Activated CD4-positive, alpha-beta T cell treated with anti-CD3 and anti-CD28 coated beads, Interleukin-2, amount 50 U/mL, for 24 hours (primary cell): ENCODE measurements around the gene DYNC1LI2.

Source experiments
- DNase-seq, 2 donors: peaks; one replicate each; pipeline ENCODE4 v3.0.0-alpha.2; 2020; ENCODE audit warnings: low read depth in 1 of 2, low spot score in 1 of 2

The DYNC1LI2 gene

DNA sequence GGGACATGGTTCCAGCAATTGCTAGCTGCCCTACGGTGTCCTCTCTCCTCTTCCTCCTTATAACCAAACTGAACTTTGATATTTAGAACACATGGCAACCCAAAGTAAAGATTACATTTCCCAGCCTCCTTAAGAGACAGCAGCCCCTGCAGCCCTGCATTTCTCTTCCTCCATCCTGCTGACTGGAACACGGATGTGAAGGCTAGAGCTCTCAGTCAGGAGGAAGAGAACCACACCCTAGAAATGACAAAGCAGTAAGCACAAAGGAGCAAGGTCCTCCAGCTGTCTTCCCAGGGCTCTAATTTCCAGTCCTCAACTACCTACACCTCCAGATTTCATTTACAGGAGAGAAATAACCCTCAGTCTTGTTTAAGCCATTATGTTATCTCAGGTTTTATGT lies 10.9 kb downstream of the DYNC1LI2 start:
- no peak for DNase-seq

DNA sequence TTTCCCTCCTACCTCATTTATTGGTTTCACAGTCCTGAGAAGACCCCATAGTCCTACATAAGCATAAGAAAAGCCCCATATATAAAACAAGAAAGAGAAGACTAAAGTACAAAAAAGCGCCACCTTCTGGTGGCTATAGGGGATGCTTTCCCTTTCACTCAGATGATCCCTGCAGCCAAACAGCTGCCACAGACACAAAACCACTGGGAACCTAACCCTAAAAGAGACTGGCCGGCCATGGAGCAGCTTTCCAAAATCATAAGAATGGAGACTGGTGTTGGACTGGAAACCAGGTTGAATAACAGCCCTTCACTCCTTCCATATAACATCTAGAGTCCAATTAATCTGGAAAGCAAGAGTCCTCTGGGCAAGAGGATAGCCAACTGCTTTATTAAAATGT lies 11.4 kb downstream of the DYNC1LI2 start:
- no peak for DNase-seq

DNA sequence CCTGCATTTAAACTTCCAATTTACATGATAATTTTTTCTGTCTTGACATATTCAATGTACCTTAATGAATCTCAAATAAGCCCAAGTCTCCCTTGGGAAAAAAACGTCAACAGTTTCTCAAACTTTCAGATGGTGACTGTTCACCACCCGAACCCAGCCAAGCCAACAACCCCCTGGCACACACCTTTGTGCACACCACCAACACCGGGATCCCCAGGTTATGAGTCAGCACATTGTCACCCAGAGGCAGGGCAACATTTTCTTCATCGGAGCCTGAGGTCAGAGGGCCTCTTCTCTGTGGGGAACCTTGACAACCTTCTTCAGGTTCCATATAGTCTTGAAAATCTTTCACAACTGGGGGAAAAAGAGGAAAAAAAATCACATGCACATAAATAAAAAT lies 15.5 kb downstream of the DYNC1LI2 start:
- no peak for DNase-seq

DNA sequence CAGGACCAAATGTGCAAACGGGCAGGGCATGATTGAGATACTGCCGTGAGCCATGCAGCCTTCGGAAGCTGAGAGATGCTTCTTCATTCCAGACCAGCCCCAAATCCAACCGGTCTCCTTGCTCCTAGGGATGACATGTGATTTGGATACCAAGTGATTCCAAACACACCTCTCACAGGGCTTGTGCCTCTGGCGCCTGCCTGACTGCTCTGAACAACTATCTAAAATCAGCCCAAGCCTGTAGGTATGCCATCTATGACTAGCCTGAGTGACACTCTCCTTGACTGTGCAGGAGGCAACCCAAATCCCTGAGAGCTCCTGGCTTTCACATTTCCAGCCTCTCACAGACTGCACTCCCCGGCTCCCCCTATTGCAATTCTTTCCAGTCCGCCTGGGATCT lies 20.3 kb downstream of the DYNC1LI2 start:
- DNase-seq = no peak

DNA sequence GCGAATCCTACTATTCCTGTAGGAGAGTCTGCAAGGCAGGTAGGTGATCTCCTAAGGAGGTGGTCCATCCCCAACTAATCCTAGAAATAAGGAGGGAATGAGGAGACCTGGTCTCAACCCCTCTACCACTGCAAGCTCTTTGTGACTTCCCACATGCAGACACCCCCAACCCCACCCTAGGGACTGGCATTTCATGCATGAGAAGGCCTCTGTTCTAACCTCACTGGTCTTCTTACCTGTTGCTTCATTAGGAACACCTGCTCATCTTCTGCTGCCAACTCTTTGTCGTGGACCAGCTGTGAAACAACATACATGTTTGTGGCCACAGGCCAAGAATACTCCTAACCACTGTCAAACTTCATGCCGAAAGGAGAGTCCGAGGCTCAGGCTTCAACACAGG lies 22.6 kb downstream of the DYNC1LI2 start:
- no peak for DNase-seq

DNA sequence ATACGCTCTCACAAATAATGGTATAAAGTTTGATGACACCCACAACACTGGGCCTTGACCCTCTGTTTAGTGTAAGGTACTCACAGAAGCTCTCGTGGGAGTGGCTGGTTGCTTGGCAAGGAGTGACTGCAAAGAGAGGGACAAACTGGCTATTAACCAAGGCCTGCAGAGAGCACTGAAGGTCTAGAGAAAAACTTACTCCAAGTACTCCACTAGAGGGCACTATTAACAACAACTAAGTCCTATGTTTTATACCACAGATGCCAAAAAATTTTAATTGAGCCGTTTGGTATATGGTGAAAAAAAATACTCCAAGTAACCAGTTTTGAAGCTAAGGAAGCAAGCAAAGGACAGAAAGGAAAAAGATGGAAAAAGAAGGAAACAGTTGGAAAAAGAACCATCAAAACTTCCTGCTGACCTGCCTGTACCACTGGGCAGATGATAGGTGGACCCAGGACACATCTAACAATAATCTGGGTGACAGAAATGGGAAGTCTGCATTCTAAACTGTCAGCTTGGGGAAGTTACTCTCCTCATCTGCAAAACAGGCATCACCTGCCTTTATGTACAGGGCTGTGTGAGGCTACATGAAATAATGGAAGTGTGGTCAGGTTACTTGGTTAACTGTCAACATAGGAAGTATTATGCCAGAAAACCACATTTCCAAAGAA lies 23.2 kb downstream of the DYNC1LI2 start:
- no peak for DNase-seq

DNA sequence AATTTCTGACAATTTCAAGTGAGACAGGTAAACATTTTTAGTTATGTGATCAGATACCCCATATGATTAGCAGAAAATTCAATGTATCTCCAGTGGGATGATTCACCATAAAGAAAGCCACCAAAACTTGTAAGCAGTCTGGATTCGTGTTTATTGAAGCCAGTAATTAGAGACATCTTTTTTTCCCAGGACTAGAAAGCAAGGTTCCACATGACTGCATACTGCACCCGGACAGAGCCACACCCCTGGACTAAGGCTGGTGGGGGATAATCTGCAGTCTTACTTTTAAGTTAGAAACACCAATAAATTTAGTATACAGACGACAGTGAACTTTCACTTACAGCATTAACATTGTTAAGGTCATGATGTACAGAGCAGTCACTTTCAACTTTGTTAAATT lies 30.6 kb downstream of the DYNC1LI2 start:
- no peak for DNase-seq

DNA sequence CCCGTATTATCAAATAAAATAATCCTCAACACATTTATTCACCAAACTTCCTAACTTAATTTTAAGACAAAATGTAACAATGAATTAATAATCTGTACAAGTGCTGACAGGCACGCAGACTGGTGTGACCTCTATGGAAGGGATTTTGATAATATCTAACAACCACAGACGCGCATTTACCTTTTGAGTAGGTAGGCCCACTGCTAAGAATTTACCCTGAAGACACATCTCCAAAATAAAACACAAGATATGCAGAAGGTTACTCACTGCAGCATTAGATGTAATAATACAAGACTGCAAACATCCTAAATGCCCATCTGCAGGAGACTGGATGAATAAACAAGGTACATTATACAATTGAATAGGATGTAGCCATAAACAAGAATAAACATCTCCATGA lies 32.2 kb downstream of the DYNC1LI2 start:
- no peak for DNase-seq

DNA sequence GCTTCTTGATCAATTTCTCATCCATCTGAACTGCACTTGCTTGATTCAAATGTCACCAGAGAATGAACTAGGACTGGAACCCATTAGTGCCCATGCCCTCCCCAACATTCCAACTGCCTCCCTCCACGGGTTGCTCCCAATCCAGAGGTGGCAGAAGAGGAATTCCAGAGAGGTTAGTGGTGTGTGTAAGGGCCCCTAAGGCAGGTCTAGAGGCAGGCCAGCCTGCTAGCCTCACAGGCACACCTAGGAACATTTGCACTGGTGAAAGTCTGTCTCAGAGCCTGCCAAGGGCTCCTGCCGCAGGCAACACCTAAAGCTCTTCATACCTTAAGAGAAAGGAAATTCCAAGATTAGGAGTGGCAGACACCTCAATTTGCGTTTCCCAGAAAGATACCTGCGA lies 33.6 kb downstream of the DYNC1LI2 start:
- no peak for DNase-seq

DNA sequence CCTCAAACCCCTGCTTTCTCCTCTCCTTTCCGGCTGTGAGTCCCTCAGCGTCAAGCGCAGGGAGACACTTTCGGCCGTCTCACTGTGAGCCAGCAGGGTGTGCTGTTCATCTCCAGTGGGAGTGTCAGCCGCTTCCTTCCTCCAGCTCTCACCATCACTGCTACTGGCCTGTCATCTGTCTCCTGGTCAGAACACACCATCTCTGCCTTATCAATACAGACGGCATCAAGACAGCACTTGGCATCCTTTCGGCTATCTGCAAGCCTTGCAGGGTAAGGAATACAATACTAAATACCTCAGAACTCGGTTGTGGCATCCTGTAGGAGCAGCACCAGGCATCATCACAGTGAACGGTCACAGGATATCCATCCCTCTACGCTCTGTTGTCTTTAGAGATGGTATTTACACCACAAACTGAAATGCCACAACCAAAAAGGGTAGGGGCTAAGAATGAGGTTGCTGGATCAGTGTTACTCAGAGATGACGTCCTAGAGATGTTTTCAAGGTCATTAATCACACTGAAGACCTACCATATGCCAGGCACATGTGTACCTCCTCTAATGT lies 34.2 kb downstream of the DYNC1LI2 start:
- DNase-seq = no peak

DNA sequence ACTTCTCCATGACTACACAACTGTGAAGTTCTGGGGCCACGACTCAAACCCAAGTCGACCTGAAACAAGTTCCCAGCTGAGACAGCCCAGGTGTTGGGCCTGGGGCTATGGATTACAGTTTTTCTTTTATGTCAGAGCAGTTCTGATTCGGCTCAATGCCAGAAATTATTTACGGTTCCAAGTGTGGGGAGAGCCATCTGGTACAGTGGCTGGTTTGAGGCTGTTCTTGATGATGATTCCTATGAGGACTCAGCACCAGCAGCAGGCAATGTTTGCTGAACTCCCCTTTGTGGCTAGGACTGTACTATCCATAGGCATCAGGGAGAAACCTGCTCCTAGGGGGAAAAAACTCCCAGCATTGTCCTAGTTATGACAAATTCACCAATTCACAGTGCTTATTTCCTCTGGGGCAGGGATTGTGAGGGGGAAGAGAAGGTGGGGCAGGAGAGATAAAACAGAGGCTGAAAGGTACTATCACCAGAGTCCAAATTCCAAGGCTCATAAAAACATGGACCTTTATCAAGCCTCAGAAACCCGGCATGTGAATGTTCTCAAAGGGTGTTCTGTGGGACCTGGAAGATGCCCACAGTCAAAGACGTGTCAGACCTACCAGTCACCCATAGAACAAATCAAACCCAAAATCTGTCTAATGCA lies 36.6 kb downstream of the DYNC1LI2 start:
- no peak for DNase-seq

DNA sequence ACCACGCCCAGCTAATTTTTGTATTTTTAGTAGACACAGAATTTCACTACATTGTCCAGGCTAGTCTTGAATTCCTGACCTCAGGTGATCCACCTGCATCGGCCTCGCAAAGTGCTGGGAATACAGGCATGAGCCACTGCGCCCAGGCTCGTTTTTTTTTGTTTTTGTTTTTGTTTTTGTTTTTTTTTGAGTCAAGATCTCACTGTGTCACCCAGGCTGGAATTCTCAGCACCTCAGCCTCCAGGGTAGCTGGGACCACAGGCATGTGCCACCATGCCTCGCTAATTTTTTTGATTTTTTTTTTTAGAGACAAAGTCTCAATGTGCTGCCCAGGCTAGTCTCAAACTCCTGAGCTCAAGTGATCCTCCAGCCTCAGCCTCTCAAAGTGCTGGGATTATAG lies 37.3 kb downstream of the DYNC1LI2 start:
- DNase-seq = no peak

DNA sequence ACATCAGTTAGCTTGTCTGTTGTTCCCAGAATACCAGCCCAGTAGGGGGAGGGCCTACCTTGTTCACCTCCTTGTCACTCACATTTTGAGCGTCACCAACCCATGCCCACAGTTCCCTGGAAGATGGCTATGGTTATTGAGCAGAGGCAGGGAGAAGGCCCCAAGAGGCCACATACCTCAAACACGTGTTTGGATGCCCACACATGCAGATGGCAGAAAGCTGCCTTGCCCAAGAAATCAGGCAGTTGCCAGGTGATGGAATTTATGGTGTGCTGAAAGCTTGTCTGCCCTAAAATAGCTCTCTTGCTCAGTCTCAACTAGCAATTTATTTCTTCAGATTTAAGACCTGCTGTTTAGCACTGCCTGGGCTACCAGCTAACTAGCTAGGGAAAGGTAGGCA lies 38.3 kb downstream of the DYNC1LI2 start:
- no peak for DNase-seq

DNA sequence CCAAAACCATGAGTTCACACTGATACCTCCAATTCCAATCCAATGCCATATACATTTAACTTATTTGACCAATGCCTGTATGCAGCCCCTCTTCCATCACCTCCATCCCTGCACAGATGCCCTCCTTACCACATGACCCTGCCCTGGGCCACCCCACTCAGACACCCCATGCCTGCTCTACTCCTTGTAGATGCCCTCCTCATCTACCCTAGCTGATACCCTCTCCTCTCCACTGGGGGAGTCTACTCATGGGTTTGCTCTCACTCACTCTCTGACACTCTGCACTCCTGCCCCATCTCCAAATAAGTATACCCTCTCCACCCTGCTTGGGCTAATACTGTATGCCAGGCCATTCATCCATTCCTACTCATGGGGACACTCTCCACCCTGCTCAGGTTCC lies 38.9 kb downstream of the DYNC1LI2 start:
- no peak for DNase-seq

DNA sequence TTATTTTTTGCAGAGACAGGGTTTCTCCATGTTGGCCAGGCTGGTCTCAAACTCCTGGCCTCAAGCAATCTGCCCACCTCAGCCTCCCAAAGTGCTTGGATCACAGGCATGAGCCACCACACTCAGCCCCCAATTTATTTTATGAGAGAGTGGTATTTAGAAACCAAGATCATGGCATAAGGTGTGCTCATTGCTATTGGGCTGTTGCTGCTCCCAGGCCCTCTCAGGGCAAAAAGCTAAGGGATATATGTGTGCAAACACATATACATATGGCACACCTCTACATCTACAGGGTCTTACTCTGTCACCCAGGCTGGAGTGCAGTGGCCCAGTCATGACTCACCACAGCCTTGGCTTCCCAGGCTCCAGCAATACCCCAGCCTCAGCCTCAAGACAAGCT lies 39.8 kb downstream of the DYNC1LI2 start:
- DNase-seq = no peak

DNA sequence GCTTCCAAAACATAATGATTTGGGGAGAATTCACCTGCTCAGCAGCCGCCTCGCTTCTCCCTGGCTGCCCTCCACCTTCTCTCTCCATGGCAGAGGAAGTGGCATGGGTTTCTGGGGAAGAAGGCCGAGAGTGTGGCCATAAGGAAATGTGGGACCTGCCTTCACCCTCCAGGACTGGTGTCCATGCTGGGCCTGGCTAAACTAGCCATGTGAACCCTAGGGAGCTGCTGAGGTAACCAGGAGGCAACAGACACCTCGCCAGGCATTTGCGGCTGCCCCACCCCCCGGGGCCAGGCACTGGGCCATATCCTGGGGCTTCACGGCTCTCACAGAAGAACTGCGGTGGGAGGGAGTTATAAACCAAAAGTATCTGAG lies 44.9 kb downstream of the DYNC1LI2 start:
- DNase-seq = no peak

DNA sequence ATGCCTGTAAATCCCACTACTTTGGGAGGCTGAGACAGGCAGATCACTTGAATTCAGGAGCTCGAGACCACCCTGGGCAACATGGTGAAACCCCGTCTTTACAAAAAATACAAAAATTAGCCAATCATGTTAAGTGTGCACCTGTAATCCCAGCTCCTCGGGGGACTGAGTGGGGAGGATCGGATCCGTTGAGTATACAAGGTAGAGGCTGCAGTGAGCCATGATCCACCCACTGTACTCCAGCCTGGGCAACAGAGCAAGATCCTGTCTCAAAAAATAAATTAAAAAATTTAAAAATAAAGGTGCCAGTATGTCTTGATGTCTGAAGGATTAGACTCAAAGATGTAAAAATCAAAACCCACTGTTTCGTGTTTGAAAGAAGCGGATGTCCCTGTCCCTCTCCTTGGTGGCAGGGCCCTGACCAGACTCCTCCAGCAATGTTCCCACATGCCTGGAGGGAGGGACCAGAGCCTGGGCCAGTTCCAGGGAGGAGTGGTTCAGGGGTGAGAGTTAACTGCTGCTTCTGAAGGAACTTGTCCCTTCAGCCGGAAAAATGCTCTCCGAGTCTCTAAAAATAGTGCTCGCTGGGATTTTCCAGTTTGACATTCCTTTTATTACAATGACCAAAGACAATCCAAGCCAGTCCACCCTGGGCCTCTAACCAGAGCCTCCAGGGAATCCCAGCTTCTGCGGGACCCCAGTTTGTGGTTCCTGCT lies 45.5 kb downstream of the DYNC1LI2 start:
- no peak for DNase-seq

DNA sequence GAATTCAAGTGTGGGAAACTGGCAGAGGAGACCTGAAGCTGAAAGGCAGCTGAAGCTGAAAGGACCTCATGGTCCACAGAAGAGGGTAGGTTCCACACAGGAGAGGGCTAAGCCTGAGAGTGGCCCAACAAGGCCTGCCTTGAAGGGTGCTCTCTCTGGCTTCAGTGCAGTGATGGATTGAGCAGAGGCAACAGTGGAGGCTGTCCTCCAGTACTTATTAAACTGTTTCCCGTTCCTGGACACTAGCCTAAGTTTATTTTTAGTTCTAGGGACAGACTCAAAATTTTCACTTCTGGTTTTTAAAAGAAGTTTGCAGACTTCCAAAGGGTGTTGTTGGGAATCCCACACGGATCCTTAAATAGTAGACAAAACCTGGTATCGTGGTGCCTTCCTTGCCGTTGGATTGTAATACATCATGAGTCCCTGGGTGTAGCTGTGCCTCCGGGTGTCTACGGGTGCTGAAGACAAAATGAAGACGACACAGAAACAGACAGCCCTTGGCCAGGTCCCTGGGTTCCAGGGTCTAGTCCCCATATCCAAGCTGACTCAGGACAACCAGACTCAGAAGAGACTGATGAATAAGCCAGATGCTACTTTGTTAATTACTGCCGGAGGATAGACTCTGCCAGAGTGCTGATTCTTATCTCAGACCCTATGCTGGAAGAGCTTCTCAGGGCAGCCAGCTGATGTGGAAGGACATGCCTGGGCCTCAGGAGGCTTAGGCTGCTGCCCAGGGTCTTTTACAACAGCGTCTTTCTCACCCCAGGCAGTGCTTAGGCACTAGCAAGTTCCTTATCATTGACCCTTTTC lies 47.8 kb downstream of the DYNC1LI2 start:
- DNase-seq = no peak

DNA sequence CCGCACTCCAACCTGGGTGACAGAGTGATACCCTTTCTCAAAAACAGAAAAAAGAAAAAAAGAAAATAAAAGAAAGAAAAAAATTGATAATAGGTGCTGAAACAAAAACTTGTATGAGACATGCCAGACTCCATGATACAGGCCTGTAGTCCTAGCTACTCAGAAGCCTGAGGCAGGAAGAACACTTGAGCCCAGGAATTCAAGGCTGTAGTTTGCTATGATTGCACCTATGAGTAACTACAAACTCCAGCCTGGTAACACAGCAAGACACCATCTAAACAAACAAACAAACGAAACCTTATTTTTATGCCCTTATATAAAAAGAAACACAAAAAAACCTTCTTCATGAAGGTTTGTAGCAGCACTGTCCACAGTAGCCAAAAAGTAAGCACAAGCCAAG lies 49.9 kb downstream of the DYNC1LI2 start:
- DNase-seq = no peak

DNA sequence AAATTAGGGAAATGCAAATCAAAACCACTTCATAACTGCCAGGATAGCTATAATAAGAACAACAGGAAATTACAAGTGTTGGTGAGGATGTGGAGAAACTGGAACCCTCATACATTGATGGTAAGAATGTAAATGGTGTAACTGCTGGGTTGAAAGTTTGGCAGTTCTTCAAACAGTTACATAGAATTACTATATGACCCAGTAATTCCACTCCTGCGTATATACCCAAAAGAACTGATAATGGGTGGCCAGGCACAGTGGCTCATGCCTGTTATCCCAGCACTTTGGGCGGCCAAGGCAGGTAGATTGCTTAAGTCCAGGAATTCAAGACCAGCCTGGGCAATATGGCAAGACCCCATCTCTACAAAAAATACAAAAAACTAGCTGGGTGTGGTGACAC lies 50.4 kb downstream of the DYNC1LI2 start:
- no peak for DNase-seq

DNA sequence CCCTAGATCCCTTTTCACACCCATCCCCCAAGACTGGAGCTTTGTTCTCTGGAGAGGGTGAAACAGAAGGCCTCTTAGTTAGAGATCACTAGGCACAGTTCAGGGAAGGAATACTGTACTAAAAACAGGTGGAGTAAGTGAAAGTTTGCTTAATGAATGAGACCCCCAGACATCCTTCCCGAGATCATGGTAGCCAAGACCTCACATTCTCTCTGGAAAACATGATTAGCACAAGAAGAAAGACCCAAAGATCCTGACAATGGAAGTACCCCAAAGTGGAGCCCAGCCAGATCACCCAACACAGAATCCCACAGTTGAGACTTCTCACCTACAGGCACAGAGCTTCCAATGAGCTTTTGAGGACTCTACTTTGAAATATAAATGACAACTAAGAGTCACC lies 51.5 kb downstream of the DYNC1LI2 start:
- no peak for DNase-seq

DNA sequence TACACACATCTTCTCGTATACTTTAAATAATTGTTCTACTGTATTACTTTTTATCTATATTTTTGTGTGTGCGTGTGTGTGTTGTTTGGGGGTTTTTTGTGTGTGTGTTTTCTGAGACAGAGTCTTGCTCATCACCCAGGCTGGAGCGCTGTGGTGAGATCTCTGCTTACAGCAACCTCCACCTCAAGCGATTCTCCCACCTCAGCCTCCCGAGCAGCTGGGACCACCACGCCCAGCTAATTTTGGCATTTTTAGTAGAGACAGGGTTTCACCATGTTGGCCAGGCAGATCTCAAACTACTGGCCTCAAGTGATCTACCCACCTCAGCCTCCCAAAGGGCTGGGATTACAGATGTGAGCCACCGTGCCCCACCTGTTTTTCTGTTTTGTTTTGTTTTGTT lies 53.4 kb downstream of the DYNC1LI2 start:
- DNase-seq = no peak
